ENCODE measurements around the gene RAPGEF5.

Gene RAPGEF5

GRCh38 chr7:22354462-22354861 lies 2.5 kb downstream of the RAPGEF5 start:
- TF ChIP-seq, protein P1, sequence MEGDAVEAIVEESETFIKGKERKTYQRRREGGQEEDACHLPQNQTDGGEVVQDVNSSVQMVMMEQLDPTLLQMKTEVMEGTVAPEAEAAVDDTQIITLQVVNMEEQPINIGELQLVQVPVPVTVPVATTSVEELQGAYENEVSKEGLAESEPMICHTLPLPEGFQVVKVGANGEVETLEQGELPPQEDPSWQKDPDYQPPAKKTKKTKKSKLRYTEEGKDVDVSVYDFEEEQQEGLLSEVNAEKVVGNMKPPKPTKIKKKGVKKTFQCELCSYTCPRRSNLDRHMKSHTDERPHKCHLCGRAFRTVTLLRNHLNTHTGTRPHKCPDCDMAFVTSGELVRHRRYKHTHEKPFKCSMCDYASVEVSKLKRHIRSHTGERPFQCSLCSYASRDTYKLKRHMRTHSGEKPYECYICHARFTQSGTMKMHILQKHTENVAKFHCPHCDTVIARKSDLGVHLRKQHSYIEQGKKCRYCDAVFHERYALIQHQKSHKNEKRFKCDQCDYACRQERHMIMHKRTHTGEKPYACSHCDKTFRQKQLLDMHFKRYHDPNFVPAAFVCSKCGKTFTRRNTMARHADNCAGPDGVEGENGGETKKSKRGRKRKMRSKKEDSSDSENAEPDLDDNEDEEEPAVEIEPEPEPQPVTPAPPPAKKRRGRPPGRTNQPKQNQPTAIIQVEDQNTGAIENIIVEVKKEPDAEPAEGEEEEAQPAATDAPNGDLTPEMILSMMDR (IDR thresholded peaks at IDR 0.05; ENCODE audit: borderline replicate concordance, control extremely low read depth, extremely low read depth, insufficient read depth, missing control alignments), result no peak
- DNase-seq (ENCODE audit: low spot score), result no peak
- in situ Hi-C loops (cut with MboI; ENCODE audit: low sequenced_read_pairs, unreplicated experiment), result no loop called here

GRCh38 chr7:22352887-22353286 lies 4.1 kb downstream of the RAPGEF5 start:
- no peak for DNase-seq (ENCODE audit: low spot score)
- in situ Hi-C loops (cut with MboI; ENCODE audit: low sequenced_read_pairs, unreplicated experiment), result no loop called here
- TF ChIP-seq, protein P1 (IDR thresholded peaks at IDR 0.05; ENCODE audit: borderline replicate concordance, control extremely low read depth, extremely low read depth, insufficient read depth, missing control alignments), result no peak

GRCh38 chr7:22351878-22352277 lies 5.1 kb downstream of the RAPGEF5 start:
- TF ChIP-seq, protein P1 (IDR thresholded peaks at IDR 0.05; ENCODE audit: borderline replicate concordance, control extremely low read depth, extremely low read depth, insufficient read depth, missing control alignments), result no peak
- in situ Hi-C loops (cut with MboI; ENCODE audit: low sequenced_read_pairs, unreplicated experiment), result no loop called here
- no peak for DNase-seq (ENCODE audit: low spot score)

DNA sequence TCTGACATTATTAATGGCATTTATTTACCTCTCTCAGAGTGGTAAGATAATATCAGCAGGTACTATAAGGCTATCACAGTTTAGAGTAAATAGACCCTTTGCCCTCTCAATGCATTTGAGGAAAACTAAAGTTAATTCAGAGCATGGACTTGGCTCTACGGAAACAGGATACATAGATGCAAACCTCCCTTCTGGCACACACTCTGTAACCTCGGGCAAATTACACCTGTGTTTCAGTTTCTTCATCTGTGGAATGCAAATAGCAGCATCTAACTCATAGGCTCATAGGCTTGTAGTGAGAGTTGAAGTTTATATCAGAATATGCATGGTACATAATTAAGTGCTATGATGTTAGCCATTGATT lies 5.6 kb downstream of the RAPGEF5 start:
- TF ChIP-seq, protein P1 (IDR thresholded peaks at IDR 0.05; ENCODE audit: borderline replicate concordance, control extremely low read depth, extremely low read depth, insufficient read depth, missing control alignments), result no peak
- DNase-seq (ENCODE audit: low spot score), result no peak
- in situ Hi-C loops (cut with MboI; ENCODE audit: low sequenced_read_pairs, unreplicated experiment), result no loop called here

DNA sequence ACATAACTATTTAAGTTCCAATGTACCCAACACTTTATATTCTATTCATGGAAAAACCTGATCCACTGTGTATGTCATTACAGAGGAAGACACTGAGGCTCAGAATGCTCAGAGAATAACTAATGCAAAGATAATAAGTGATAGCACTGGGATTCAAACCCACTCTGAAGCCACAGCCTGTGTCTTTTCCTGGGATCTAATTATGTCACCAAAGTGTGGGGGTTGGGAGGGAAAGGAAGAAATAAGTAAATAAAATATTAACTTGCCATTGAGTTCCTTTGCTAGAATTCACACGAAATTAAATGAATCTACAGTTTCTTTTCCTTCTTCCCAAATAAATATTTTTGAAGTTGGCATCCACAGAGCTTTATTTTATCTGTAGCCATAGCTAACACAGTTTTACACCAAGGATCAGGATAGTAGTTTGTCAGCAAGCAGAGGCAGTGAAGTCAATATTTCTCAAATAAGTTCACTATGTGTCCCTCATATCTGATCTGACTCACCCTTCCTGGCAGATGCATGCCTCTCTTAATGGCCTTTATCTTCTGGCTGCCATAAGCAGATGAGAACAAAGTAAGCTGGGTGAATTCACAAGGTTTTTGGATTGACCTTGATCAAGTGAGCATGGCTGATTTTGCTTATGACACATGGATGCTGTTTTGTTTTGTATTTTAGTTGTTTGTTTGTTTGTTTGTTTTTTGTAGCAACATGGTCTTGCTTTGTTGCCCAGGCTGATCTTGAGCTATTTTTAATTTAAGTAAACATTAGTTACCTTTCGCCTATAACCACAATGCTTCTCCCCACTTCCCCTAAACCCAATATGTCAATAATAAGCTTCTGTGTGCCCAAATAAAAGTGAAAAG lies 6.3 kb downstream of the RAPGEF5 start:
- TF ChIP-seq, protein P1 (IDR thresholded peaks at IDR 0.05; ENCODE audit: borderline replicate concordance, control extremely low read depth, extremely low read depth, insufficient read depth, missing control alignments), result no peak
- in situ Hi-C loops (cut with MboI; ENCODE audit: low sequenced_read_pairs, unreplicated experiment), result no loop called here
- DNase-seq (ENCODE audit: low spot score), result no peak

- DNase-seq (ENCODE audit: low spot score), result no peak
- TF ChIP-seq, protein P1 (IDR thresholded peaks at IDR 0.05; ENCODE audit: borderline replicate concordance, control extremely low read depth, extremely low read depth, insufficient read depth, missing control alignments), result no peak
- in situ Hi-C loops (cut with MboI; ENCODE audit: low sequenced_read_pairs, unreplicated experiment), result no loop called here
Observed at GRCh38 chr7:22348379-22348778, 8.6 kb downstream of the RAPGEF5 start.
